HCT116 (cell line): ENCODE data around the gene ATG4A. TPM values are rescaled to one million over a fixed set of nuclear protein-coding genes. Genes with fewer than 3 reads are reported as not detected.

Experiments
- ATAC-seq: fragments of 200-7000 bp; cut with Tn5 transposase; 2 replicates; pipeline ENCODE4 v1.9.1; 2020; ENCODE audit warnings: mild to moderate bottlenecking, moderate library complexity
- BruUV-seq: library from RNA; stranded (reverse); fragments of 400-500 nt; replicated peaks from 2 replicates; lab custom pipeline; 2021; lab: Mats Ljungman, UMichigan
- CTCF ChIA-PET: fragments of 300-600 bp; sonication (Branson Sonifier 250); formaldehyde crosslinking; loops from one replicate; lab custom pipeline; 2021; ENCODE audit warnings: antibody characterized with exemption; lab: Charles Lee
- POLR2A ChIA-PET: fragments of 300-600, 350-600 bp; sonication (Branson Sonifier 250); formaldehyde crosslinking; loops from one replicate; lab custom pipeline; 2021; ENCODE audit warnings: antibody characterized with exemption; lab: Charles Lee
- RAD21 ChIA-PET, 2 experiments: fragments of 300-600 bp; sonication (Branson Sonifier 250); formaldehyde crosslinking; loops; one replicate each; lab custom pipeline; 2023; ENCODE audit warnings: low total read pairs in 2 of 2; ENCODE audit not compliant: uncharacterized antibody in 2 of 2, unreplicated experiment in 2 of 2, low non-redundant PET in 1 of 2; lab: Charles Lee
- DNase-seq: peaks from one replicate; pipeline ENCODE4 v3.0.0-alpha.2; 2010; ENCODE audit warnings: low read depth, low spot score
- H2AFZ ChIP-seq: fragments of 200-600 bp; shearing (Covaris generic), sonication (generic); 2 replicates; pipeline ENCODE4 v1.6.1; 2017; ENCODE audit warnings: low read depth, mixed run types, mixed read lengths, antibody characterized with exemption, low read length; ENCODE audit not compliant: poor library complexity, severe bottlenecking
- H3K27ac ChIP-seq: 2 replicates; pipeline ENCODE4 v1.5.1; 2012; ENCODE audit warnings: low read depth, low read length
- H3K27me3 ChIP-seq: fragments of 200-600 bp; sonication (generic); 2 replicates; pipeline ENCODE4 v1.6.1; 2016; ENCODE audit warnings: mixed run types, low read length, mixed read lengths; ENCODE audit not compliant: insufficient read depth
- H3K36me3 ChIP-seq, 2 experiments: fragments of 200-500 bp in 1 of 2; fragments of 200-600 bp in 1 of 2; sonication (Bioruptor generic) in 1 of 2; sonication (generic) in 1 of 2; 2 replicates each; pipeline versions ENCODE4 v1.5.1 to v1.6.1; 2014 to 2016; ENCODE audit warnings: low read length in 2 of 2, inconsistent platforms in 1 of 2, mixed read lengths in 1 of 2, mixed run types in 1 of 2; ENCODE audit not compliant: insufficient read depth in 2 of 2, control insufficient read depth in 1 of 2
- H3K4me1 ChIP-seq, 2 experiments: fragments of 200-600 bp in 1 of 2; sonication (generic) in 1 of 2; 2 replicates each; pipeline versions ENCODE4 v1.5.1 to v1.6.1; 2012 to 2017; ENCODE audit warnings: low read length in 2 of 2, inconsistent platforms in 1 of 2, mild to moderate bottlenecking in 1 of 2, mixed read lengths in 1 of 2, mixed run types in 1 of 2, moderate library complexity in 1 of 2; ENCODE audit not compliant: insufficient read depth in 2 of 2, control insufficient read depth in 1 of 2
- H3K4me2 ChIP-seq: fragments of 200-600 bp; sonication (generic); 2 replicates; pipeline ENCODE4 v1.6.1; 2017; ENCODE audit warnings: mixed run types, low read length, mixed read lengths
- H3K4me3 ChIP-seq, 2 experiments: fragments of 200-600 bp in 1 of 2; sonication (generic) in 1 of 2; replicated peaks in 1 of 2; 2 replicates each; pipeline ENCODE4 v1.5.1; 2011 to 2016; ENCODE audit warnings: low read length in 2 of 2, control low read depth in 1 of 2, low read depth in 1 of 2, mild to moderate bottlenecking in 1 of 2, mixed read lengths in 1 of 2, mixed run types in 1 of 2
- H3K79me2 ChIP-seq: fragments of 200-600 bp; sonication (generic); 2 replicates; pipeline ENCODE4 v1.6.1; 2017; ENCODE audit warnings: mild to moderate bottlenecking, mixed run types, low read length, moderate library complexity, mixed read lengths; ENCODE audit not compliant: insufficient read depth
- H3K9ac ChIP-seq: fragments of 200-600 bp; sonication (generic); 2 replicates; pipeline ENCODE4 v1.6.1; 2016; ENCODE audit warnings: low read length, mixed read lengths
- H3K9me2 ChIP-seq: fragments of 200-600 bp; sonication (generic), shearing (Covaris generic); 2 replicates; pipeline ENCODE4 v1.6.1; 2017; ENCODE audit warnings: mixed run types, mild to moderate bottlenecking, moderate library complexity; ENCODE audit not compliant: insufficient read depth
- H3K9me3 ChIP-seq, 2 experiments: fragments of 200-500 bp in 1 of 2; fragments of 200-600 bp in 1 of 2; sonication (Bioruptor generic) in 1 of 2; sonication (generic) in 1 of 2; 2 replicates each; pipeline ENCODE4 v1.6.1; 2014 to 2017; ENCODE audit warnings: low read length in 2 of 2, mixed read lengths in 2 of 2, inconsistent platforms in 1 of 2, low read depth in 1 of 2, mild to moderate bottlenecking in 1 of 2, mixed run types in 1 of 2, moderate library complexity in 1 of 2; ENCODE audit not compliant: control insufficient read depth in 1 of 2, insufficient read depth in 1 of 2
- H4K20me1 ChIP-seq: fragments of 200-600 bp; sonication (generic), shearing (Covaris generic); 2 replicates; pipeline ENCODE4 v1.6.1; 2017; ENCODE audit warnings: mixed run types, mild to moderate bottlenecking, moderate library complexity; ENCODE audit not compliant: insufficient read depth
- CEBPB ChIP-seq: IDR thresholded peaks from 2 replicates; pipeline ENCODE4 v1.6.1; 2012; ENCODE audit warnings: low read depth
- EGR1 ChIP-seq: IDR thresholded peaks from 2 replicates; pipeline ENCODE4 v1.6.1; 2012; ENCODE audit warnings: low read depth
- ELF1 ChIP-seq: IDR thresholded peaks from 2 replicates; pipeline ENCODE4 v1.6.1; 2012; ENCODE audit warnings: low read depth, borderline replicate concordance
- EZH2phosphoT487 ChIP-seq: fragments of 200-600 bp; IDR thresholded peaks from 2 replicates; pipeline ENCODE4 v1.6.1; 2018; ENCODE audit warnings: antibody characterized with exemption, borderline replicate concordance
- FOSL1 ChIP-seq: IDR thresholded peaks from 2 replicates; pipeline ENCODE4 v1.6.1; 2012; ENCODE audit warnings: low read depth
- POLR2A ChIP-seq: IDR thresholded peaks from 2 replicates; pipeline ENCODE4 v1.7.0; 2011; ENCODE audit warnings: borderline replicate concordance; ENCODE audit not compliant: insufficient read depth, insufficient read length; ENCODE audit errors: extremely low read depth
- RAD21 ChIP-seq: IDR thresholded peaks from 2 replicates; pipeline ENCODE4 v1.6.1; 2012; ENCODE audit warnings: low read depth, mild to moderate bottlenecking
- SIN3A ChIP-seq: IDR thresholded peaks from 2 replicates; pipeline ENCODE4 v1.6.1; 2012; ENCODE audit warnings: low read depth
- SP1 ChIP-seq: IDR thresholded peaks from 2 replicates; pipeline ENCODE4 v1.6.1; 2012; ENCODE audit warnings: low read depth
- ZFX ChIP-seq: fragments of 450-650 bp; IDR thresholded peaks from 2 replicates; pipeline ENCODE4 v1.6.1; 2017
- ZNF274 ChIP-seq: fragments of 200-500 bp; sonication (Bioruptor generic); IDR thresholded peaks from 2 replicates; pipeline ENCODE4 v1.6.1; 2014; ENCODE audit warnings: mild to moderate bottlenecking, low read depth, low read length, inconsistent platforms
- intact Hi-C: fragments of 100-400 bp; cut with micrococcal nuclease; formaldehyde crosslinking; loops from 2 replicates; pipeline ENCODE4 v1.10.0; 2022
- total RNA-seq: library from RNA; stranded (reverse); gene quantifications from one replicate; pipeline ENCODE4 v1.2.1, GENCODE V29; 2021; ENCODE audit not compliant: unreplicated experiment
- TF ChIP-seq, protein P1 (sequence below): IDR thresholded peaks from 2 replicates; pipeline ENCODE4 v1.6.1; 2012
- TF ChIP-seq, protein P2 (sequence below): IDR thresholded peaks from 2 replicates; pipeline ENCODE4 v1.6.1; 2011; ENCODE audit warnings: mild to moderate bottlenecking, low read length, moderate library complexity; ENCODE audit not compliant: insufficient replicate concordance; ENCODE audit errors: extremely low read depth
- TF ChIP-seq, protein P3 (sequence below): IDR thresholded peaks from 2 replicates; pipeline ENCODE4 v1.6.1; 2012
- TF ChIP-seq, protein P4 (sequence below): IDR thresholded peaks from 2 replicates; pipeline ENCODE4 v1.6.1; 2012; ENCODE audit warnings: low read depth

Gene ATG4A
- total RNA-seq, 1 experiment from 2014 or later = 4.1 TPM

DNA sequence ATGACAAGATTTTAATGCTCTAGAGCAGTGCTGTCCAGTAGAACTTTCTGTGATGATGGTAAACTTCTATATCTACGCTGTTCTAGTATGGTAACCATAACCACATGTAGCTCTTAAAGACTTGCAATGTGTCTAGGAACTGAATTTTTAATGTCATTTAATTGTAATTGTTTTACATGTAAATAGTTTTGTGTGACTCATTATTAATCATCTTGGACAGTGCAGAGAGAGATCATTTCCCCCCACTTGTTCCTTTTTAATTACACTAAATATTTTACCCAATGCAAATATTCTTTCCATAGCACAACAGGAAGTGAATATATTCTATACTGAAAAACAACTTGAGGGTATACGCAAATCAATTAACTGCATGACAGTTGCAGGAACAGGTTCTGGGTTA is 5.8 kb downstream of the ATG4A start:
- no TSS peak for BruUV-seq
- no peak for DNase-seq
- Histone ChIP-seq H3K27me3 (no peaks in the 10 kb centered on the region), H3K4me1 (peaks cover 2 to 7% of the 10 kb centered on the region in 2 experiments; a peak in 2 of 4 replicates), H3K9me3 (no peaks in the 10 kb centered on the region), H3K79me2 (no peaks in the 10 kb centered on the region), H3K9me2 (no peaks in the 10 kb centered on the region), H4K20me1 (no peaks in the 10 kb centered on the region), H2AFZ (no peak overlapping the region), H3K4me2 (no peak overlapping the region), H3K9ac (no peak overlapping the region), H3K27ac (no peak overlapping the region), H3K36me3 (no peaks in the 10 kb centered on the region), H3K4me3 (no peak overlapping the region)
- ATAC-seq = no peak
- intact Hi-C loops = no loop called here
- CTCF ChIA-PET = no interaction called here
- no peak for TF ChIP-seq ZFX
- TF ChIP-seq, protein P1, sequence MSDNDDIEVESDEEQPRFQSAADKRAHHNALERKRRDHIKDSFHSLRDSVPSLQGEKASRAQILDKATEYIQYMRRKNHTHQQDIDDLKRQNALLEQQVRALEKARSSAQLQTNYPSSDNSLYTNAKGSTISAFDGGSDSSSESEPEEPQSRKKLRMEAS = no peak
- TF ChIP-seq, protein P2, sequence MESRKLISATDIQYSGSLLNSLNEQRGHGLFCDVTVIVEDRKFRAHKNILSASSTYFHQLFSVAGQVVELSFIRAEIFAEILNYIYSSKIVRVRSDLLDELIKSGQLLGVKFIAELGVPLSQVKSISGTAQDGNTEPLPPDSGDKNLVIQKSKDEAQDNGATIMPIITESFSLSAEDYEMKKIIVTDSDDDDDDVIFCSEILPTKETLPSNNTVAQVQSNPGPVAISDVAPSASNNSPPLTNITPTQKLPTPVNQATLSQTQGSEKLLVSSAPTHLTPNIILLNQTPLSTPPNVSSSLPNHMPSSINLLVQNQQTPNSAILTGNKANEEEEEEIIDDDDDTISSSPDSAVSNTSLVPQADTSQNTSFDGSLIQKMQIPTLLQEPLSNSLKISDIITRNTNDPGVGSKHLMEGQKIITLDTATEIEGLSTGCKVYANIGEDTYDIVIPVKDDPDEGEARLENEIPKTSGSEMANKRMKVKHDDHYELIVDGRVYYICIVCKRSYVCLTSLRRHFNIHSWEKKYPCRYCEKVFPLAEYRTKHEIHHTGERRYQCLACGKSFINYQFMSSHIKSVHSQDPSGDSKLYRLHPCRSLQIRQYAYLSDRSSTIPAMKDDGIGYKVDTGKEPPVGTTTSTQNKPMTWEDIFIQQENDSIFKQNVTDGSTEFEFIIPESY = no peak
- no peak for TF ChIP-seq ZNF274
- TF ChIP-seq POLR2A = no peak
- no peak for TF ChIP-seq SIN3A
- RAD21 ChIA-PET = no interaction called here
- POLR2A ChIA-PET = no interaction called here

DNA sequence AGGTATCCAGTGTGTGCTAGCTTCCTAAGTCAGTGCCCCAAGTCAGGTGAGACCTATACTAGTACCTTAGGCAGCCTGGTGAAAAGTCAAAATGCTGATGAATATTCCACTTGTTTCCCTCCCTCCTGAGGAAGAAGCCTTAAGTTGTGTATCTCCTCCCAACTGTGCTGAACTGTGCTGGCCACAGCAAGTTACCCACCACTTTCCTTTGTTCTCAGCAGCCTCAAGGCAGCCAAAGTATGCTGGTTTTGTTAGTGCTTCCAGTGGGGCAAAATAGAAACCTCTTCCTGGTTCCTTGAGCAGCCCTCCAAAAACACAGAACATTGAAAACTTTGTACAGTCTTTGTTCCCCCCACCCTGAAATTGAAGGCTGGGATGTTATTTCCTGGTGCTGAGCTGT is 13.9 kb downstream of the ATG4A start:
- Histone ChIP-seq H3K4me2 (no peak overlapping the region), H3K27me3 (no peaks in the 10 kb centered on the region), H3K4me3 (no peak overlapping the region), H3K9ac (no peak overlapping the region), H3K9me2 (no peaks in the 10 kb centered on the region), H3K9me3 (no peaks in the 10 kb centered on the region), H3K4me1 (no peaks in the 10 kb centered on the region), H3K79me2 (no peaks in the 10 kb centered on the region), H3K27ac (no peak overlapping the region), H4K20me1 (no peaks in the 10 kb centered on the region), H2AFZ (no peak overlapping the region), H3K36me3 (no peaks in the 10 kb centered on the region)
- ChIA-PET CTCF (no interaction called here), POLR2A (no interaction called here), RAD21 (no interaction called here)
- ATAC-seq (no peak), DNase-seq (no peak)
- intact Hi-C loops = no loop called here
- no TSS peak for BruUV-seq
- TF ChIP-seq ELF1 (no peak), CEBPB (no peak), EZH2phosphoT487 (no peak), SP1 (no peak), EGR1 (no peak), RAD21 (no peak), SIN3A (no peak), FOSL1 (no peak)
- TF ChIP-seq, protein P3, sequence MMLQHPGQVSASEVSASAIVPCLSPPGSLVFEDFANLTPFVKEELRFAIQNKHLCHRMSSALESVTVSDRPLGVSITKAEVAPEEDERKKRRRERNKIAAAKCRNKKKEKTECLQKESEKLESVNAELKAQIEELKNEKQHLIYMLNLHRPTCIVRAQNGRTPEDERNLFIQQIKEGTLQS = no peak
- TF ChIP-seq, protein P1 = no peak
- TF ChIP-seq, protein P4, sequence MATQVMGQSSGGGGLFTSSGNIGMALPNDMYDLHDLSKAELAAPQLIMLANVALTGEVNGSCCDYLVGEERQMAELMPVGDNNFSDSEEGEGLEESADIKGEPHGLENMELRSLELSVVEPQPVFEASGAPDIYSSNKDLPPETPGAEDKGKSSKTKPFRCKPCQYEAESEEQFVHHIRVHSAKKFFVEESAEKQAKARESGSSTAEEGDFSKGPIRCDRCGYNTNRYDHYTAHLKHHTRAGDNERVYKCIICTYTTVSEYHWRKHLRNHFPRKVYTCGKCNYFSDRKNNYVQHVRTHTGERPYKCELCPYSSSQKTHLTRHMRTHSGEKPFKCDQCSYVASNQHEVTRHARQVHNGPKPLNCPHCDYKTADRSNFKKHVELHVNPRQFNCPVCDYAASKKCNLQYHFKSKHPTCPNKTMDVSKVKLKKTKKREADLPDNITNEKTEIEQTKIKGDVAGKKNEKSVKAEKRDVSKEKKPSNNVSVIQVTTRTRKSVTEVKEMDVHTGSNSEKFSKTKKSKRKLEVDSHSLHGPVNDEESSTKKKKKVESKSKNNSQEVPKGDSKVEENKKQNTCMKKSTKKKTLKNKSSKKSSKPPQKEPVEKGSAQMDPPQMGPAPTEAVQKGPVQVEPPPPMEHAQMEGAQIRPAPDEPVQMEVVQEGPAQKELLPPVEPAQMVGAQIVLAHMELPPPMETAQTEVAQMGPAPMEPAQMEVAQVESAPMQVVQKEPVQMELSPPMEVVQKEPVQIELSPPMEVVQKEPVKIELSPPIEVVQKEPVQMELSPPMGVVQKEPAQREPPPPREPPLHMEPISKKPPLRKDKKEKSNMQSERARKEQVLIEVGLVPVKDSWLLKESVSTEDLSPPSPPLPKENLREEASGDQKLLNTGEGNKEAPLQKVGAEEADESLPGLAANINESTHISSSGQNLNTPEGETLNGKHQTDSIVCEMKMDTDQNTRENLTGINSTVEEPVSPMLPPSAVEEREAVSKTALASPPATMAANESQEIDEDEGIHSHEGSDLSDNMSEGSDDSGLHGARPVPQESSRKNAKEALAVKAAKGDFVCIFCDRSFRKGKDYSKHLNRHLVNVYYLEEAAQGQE = no peak
